LNCaP clone FGC (cell line): Measurements from ENCODE around the gene TMEM86B.

ENCODE experiments used
- DNase-seq: peaks from one replicate; pipeline ENCODE4 v3.0.0-alpha.2; 2011; ENCODE audit warnings: low read depth
- H3K4me3 ChIP-seq: 2 replicates; pipeline ENCODE4 v1.5.1; 2011; ENCODE audit warnings: mild to moderate bottlenecking, low read depth, low read length, control low read depth
- CTCF ChIP-seq: IDR thresholded peaks from 2 replicates; pipeline ENCODE4 v1.5.1; 2012; ENCODE audit warnings: mild to moderate bottlenecking; ENCODE audit not compliant: control insufficient read depth, insufficient read depth; ENCODE audit errors: extremely low read depth

TMEM86B gene

DNA sequence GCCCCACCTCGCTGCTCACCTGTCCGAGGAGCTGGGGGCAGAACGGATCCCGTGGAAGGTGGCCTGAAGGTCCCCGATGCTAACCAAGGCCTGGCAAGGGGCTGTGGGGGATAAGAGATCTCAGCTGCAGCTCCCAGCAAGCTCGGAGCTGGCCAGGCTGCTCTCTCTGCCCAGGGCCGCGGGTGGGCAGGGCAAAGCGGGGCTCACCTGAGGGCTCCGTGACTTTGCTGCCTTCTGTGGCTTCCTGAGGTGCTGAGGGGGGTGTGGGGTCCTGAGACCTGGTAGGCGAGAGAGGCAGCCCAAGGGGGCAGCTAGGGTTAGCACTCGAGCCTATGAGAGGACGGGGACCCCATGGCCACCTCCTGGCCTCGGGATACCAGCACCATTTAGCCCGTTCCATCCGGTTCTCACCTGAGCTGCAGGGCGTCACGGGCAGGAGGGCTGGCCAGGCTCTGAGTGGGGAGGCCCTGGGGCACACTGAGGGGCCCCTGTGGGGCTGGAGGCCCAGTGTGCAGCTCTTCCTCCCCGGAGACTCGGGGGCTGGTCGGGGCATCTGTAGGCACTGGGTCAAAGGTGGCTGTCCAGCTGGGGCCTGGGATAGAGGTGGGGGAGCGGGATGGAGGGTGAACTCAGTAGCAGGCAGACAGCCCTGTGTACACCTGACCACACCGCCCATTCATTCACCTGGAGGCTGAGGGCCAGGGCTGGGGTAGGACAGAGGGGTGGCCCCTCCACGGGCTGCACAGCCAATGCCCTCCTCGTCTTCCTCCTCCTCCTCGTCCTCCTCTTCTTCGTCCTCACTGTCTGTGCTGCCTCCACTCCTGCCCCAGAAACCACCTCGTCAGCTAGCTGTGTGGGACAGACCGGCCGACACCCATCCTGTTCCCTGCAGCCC, 3.1 kb upstream of the TMEM86B start:
- DNase-seq, result no peak
- H3K4me3 ChIP-seq, result no peak overlapping the region
- no peak for TF ChIP-seq CTCF

DNA sequence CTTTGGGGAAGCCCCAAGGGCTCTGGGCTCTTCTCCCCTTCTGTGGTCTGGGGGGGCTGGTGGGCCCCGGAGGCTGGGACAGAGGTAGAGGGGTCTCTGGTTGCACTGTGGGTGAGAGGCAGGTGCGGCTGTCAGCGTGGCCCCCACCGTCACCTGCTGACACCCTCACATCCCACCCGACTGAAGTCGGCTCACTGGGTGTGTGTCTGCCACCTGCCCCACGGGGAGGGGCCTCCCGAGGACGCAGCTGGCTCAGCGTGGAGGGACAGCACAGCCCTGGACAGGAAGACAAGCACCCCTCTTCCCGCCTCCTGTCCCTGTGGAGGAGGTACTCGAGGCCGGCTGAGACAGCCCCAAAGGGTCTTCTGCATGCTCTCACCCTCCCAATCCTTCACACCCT, 2.2 kb upstream of the TMEM86B start:
- no peak for DNase-seq
- H3K4me3 ChIP-seq, result no peak overlapping the region
- TF ChIP-seq CTCF, result no peak

DNA sequence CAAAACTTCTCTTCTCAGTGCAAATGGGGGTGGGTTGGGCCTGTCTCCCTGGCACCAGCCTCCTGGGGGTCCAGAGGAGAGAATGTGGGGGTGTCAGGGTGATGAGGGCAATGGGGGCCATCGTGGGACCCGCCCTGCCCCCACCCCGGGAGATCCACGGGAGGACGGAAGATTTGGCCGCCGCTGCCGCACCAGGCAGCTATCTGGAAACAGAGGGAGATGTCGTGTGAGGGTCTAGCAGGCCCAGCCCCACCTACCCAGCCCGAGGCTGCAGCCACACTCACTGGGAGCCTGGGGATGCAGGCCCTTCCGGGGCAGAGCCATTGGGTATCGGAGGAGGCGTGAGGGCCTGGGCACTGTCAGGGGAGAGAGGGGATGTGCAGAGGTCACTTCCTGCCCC, 1.8 kb upstream of the TMEM86B start:
- no peak for TF ChIP-seq CTCF
- H3K4me3 ChIP-seq, result no peak overlapping the region
- no peak for DNase-seq

DNA sequence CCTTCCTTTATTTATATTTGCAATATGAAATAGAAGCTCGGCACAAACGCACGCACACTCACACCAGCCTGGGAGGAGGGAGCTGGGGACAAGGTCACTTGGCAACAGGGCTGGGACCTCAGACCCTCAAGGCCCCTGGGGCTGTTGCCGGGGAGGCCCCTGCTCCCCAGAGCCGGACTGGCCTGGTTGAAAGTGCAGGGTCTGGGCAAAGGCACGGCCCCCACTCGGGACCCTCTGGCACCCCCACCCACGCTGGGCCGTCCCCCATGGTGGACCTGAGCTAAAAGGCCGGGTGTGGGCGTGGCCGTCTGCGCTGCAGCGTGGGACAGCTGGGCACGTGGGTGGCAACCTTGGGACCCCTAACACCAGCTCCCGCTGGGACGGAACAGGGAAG, 1.2 kb upstream of the TMEM86B start:
- no peak overlapping the region for H3K4me3 ChIP-seq
- no peak for DNase-seq
- no peak for TF ChIP-seq CTCF

GRCh38 chr19:55229145-55229788, 704 bp upstream of the TMEM86B start:
- DNase-seq, result no peak
- no peak overlapping the region for H3K4me3 ChIP-seq

GRCh38 chr19:55228015-55228391, 560 bp downstream of the TMEM86B start:
- H3K4me3 ChIP-seq, result no peak overlapping the region
- no peak for DNase-seq
- no peak for TF ChIP-seq CTCF

More at GRCh38 chr19:55229145-55229788, 704 bp upstream of the TMEM86B start:
- no peak for TF ChIP-seq CTCF
